Measurements from ENCODE around the gene SYNGR2. TPM values are rescaled to one million over a fixed set of nuclear protein-coding genes. Genes with fewer than 3 reads are reported as not detected.
"Not testable (repeated sequence)": the region's sequence is repeated elsewhere in the genome, so short reads cannot be mapped to it uniquely, and the experiment has no call there.

The SYNGR2 gene
- total RNA-seq, 1 donor from 2014 or later, result 57.6 TPM

- H3K27me3 Mint-ChIP-seq (ENCODE audit: low read depth), result no peaks in the 10 kb centered on the region
- H3K27ac Mint-ChIP-seq (ENCODE audit: unreplicated experiment), result no peak overlapping the region
- H3K4me3 Mint-ChIP-seq (ENCODE audit: unreplicated experiment), result peak overlapping the region; percentile 71
- no peak for TF ChIP-seq CTCF (IDR thresholded peaks at IDR 0.05)
- H3K4me1 Mint-ChIP-seq (ENCODE audit: low read depth), result peaks cover 21% of the 10 kb centered on the region
- H3K36me3 Mint-ChIP-seq (ENCODE audit: low read depth), result peaks cover 3% of the 10 kb centered on the region
- DNase-seq (ENCODE audit: low spot score), result no peak
- H3K9me3 Mint-ChIP-seq (ENCODE audit: low read depth), result no peaks in the 10 kb centered on the region
Measured at GRCh38 chr17:78168903-78169793, 767 bp downstream of the SYNGR2 start.

- no peaks in the 10 kb centered on the region for H3K27me3 Mint-ChIP-seq (ENCODE audit: low read depth)
- no peak for DNase-seq (ENCODE audit: low spot score)
- H3K27ac Mint-ChIP-seq (ENCODE audit: unreplicated experiment), result no peak overlapping the region
- H3K4me3 Mint-ChIP-seq (ENCODE audit: unreplicated experiment), result no peak overlapping the region
- peaks cover 21% of the 10 kb centered on the region for H3K4me1 Mint-ChIP-seq (ENCODE audit: low read depth)
- TF ChIP-seq CTCF (IDR thresholded peaks at IDR 0.05), result no peak
- no peaks in the 10 kb centered on the region for H3K9me3 Mint-ChIP-seq (ENCODE audit: low read depth)
- H3K36me3 Mint-ChIP-seq (ENCODE audit: low read depth), result peaks cover 3% of the 10 kb centered on the region
Measured at GRCh38 chr17:78170692-78171590, 2.6 kb downstream of the SYNGR2 start.

GRCh38 chr17:78171591-78172248 lies 3.3 kb downstream of the SYNGR2 start:
- not testable (repeated sequence) for H3K36me3 Mint-ChIP-seq (ENCODE audit: low read depth); H3K27ac Mint-ChIP-seq (ENCODE audit: unreplicated experiment); H3K27me3 Mint-ChIP-seq (ENCODE audit: low read depth); H3K4me3 Mint-ChIP-seq (ENCODE audit: unreplicated experiment); H3K9me3 Mint-ChIP-seq (ENCODE audit: low read depth); DNase-seq (ENCODE audit: low spot score)
- H3K4me1 Mint-ChIP-seq (ENCODE audit: low read depth), result peaks cover 21% of the 10 kb centered on the region

- Mint-ChIP-seq H3K4me1 (ENCODE audit: low read depth) (peaks cover 21% of the 10 kb centered on the region), H3K27me3 (ENCODE audit: low read depth) (no peaks in the 10 kb centered on the region), H3K27ac (ENCODE audit: unreplicated experiment) (peak overlapping the region; percentile 51), H3K9me3 (ENCODE audit: low read depth) (no peaks in the 10 kb centered on the region), H3K4me3 (ENCODE audit: unreplicated experiment) (no peak overlapping the region), H3K36me3 (ENCODE audit: low read depth) (peaks cover 3% of the 10 kb centered on the region)
- DNase-seq (ENCODE audit: low spot score), result no peak
- no peak for TF ChIP-seq CTCF (IDR thresholded peaks at IDR 0.05)
Measured at GRCh38 chr17:78172249-78173051, 4.1 kb downstream of the SYNGR2 start.

- Mint-ChIP-seq H3K4me3 (ENCODE audit: unreplicated experiment) (no peak overlapping the region), H3K27me3 (ENCODE audit: low read depth) (no peaks in the 10 kb centered on the region), H3K9me3 (ENCODE audit: low read depth) (no peaks in the 10 kb centered on the region), H3K36me3 (ENCODE audit: low read depth) (peaks cover 3% of the 10 kb centered on the region), H3K27ac (ENCODE audit: unreplicated experiment) (no peak overlapping the region), H3K4me1 (ENCODE audit: low read depth) (peaks cover 21% of the 10 kb centered on the region)
- DNase-seq (ENCODE audit: low spot score), result no peak
- no peak for TF ChIP-seq CTCF (IDR thresholded peaks at IDR 0.05)
Measured at GRCh38 chr17:78173097-78173715, 4.8 kb downstream of the SYNGR2 start.
